ENCODE measurements around the gene SLCO6A1.

SLCO6A1 gene

DNA sequence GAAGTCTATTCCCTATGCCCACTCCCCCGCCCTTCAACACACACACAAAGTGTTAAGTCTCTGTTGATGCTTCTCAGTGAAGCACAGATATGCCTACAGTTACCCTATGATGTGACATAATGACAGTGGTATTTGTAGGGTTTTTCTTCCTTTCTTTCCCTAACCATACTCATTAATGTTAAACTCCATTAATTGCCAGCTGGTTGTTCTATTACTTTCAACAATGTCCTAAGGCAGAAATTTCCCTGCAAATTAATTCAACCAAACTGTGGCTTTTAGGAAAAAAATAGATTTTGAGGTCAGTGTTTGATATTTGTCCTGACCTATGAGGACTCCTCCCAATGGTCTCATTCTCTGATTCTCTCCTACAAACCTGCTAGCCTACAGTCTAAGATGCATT is 38.2 kb upstream of the SLCO6A1 start:
- H3K4me3 ChIP-seq (ENCODE audit: insufficient read depth, low read length, poor library complexity, severe bottlenecking): no peak overlapping the region
- H3K27me3 ChIP-seq (ENCODE audit: low read length): no peaks in the 10 kb centered on the region
- no peak overlapping the region for H3K4me2 ChIP-seq (ENCODE audit: low read depth, low read length, poor library complexity, severe bottlenecking)
- H3K9me3 ChIP-seq (ENCODE audit: insufficient read depth, low read length): no peaks in the 10 kb centered on the region
- H2AFZ ChIP-seq (ENCODE audit: low read depth, low read length, severe bottlenecking): no peak overlapping the region
- no peak overlapping the region for H3K27ac ChIP-seq (ENCODE audit: low read depth, low read length)
- H3K36me3 ChIP-seq (ENCODE audit: low read length): no peaks in the 10 kb centered on the region
- no peaks in the 10 kb centered on the region for H3F3A ChIP-seq (ENCODE audit: insufficient read depth)
- no peaks in the 10 kb centered on the region for H3K9me2 ChIP-seq (replicated peaks; ENCODE audit: insufficient read depth, low read length)
- H4K20me1 ChIP-seq (ENCODE audit: low read depth, low read length): no peaks in the 10 kb centered on the region
- H3K9ac ChIP-seq (ENCODE audit: low read length): no peak overlapping the region
- TF ChIP-seq EZH2phosphoT487 (conservative IDR thresholded peaks at IDR 0.05; ENCODE audit: low read length): no peak
- no peak for TF ChIP-seq CTCF (IDR thresholded peaks at IDR 0.05; ENCODE audit: insufficient read depth, low read length, poor library complexity, severe bottlenecking)
- no peaks in the 10 kb centered on the region for H3K79me2 ChIP-seq (ENCODE audit: insufficient read depth, low read length)

DNA sequence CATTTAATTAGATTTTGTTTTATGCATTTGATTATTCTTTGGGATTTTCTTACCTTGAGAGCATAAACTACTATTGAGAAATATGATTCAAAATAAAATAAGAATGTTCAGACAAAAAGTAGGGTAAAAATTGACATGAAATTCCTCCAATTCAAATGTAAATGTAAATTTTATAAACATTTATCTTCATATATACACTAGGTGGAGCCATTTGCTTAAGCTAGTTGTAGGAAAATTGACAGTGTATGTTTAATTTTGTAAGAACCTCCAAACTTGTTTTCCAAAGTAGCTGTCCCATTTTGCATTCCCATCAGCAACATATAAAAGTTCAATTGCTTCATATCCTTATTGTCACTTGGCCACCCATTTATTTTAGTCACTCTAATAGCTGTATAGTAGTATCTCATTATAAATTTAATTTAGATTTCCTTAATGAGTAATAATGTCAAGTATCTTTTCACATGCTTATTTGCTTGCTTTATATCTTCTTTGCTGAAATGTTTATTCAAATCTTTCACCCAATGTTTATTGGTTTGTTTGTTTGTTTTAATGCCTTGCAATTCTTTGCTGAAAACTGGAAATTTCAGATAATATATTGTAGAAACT is 37.6 kb upstream of the SLCO6A1 start:
- Histone ChIP-seq H3K4me2 (ENCODE audit: low read depth, low read length, poor library complexity, severe bottlenecking) (no peak overlapping the region), H3K9ac (ENCODE audit: low read length) (no peak overlapping the region), H3K27ac (ENCODE audit: low read depth, low read length) (no peak overlapping the region), H4K20me1 (ENCODE audit: low read depth, low read length) (no peaks in the 10 kb centered on the region), H3K27me3 (ENCODE audit: low read length) (no peaks in the 10 kb centered on the region), H3K4me3 (ENCODE audit: insufficient read depth, low read length, poor library complexity, severe bottlenecking) (no peak overlapping the region), H3K36me3 (ENCODE audit: low read length) (no peaks in the 10 kb centered on the region), H3K79me2 (ENCODE audit: insufficient read depth, low read length) (no peaks in the 10 kb centered on the region), H3K9me3 (ENCODE audit: insufficient read depth, low read length) (no peaks in the 10 kb centered on the region), H3F3A (ENCODE audit: insufficient read depth) (no peaks in the 10 kb centered on the region), H2AFZ (ENCODE audit: low read depth, low read length, severe bottlenecking) (no peak overlapping the region), H3K9me2 (replicated peaks; ENCODE audit: insufficient read depth, low read length) (no peaks in the 10 kb centered on the region)
- TF ChIP-seq EZH2phosphoT487 (conservative IDR thresholded peaks at IDR 0.05; ENCODE audit: low read length) (no peak), CTCF (IDR thresholded peaks at IDR 0.05; ENCODE audit: insufficient read depth, low read length, poor library complexity, severe bottlenecking) (no peak)

- Histone ChIP-seq H3K36me3 (ENCODE audit: low read length) (no peaks in the 10 kb centered on the region), H3K9me2 (replicated peaks; ENCODE audit: insufficient read depth, low read length) (no peaks in the 10 kb centered on the region), H2AFZ (ENCODE audit: low read depth, low read length, severe bottlenecking) (no peak overlapping the region), H3K9me3 (ENCODE audit: insufficient read depth, low read length) (no peaks in the 10 kb centered on the region), H3K79me2 (ENCODE audit: insufficient read depth, low read length) (no peaks in the 10 kb centered on the region), H3F3A (ENCODE audit: insufficient read depth) (no peaks in the 10 kb centered on the region), H4K20me1 (ENCODE audit: low read depth, low read length) (no peaks in the 10 kb centered on the region), H3K27me3 (ENCODE audit: low read length) (no peaks in the 10 kb centered on the region), H3K27ac (ENCODE audit: low read depth, low read length) (no peak overlapping the region), H3K4me3 (ENCODE audit: insufficient read depth, low read length, poor library complexity, severe bottlenecking) (no peak overlapping the region), H3K9ac (ENCODE audit: low read length) (no peak overlapping the region), H3K4me2 (ENCODE audit: low read depth, low read length, poor library complexity, severe bottlenecking) (no peak overlapping the region)
- no peak for TF ChIP-seq EZH2phosphoT487 (conservative IDR thresholded peaks at IDR 0.05; ENCODE audit: low read length)
- no peak for TF ChIP-seq CTCF (IDR thresholded peaks at IDR 0.05; ENCODE audit: insufficient read depth, low read length, poor library complexity, severe bottlenecking)
Observed at GRCh38 chr5:102532123-102532522, 33.3 kb upstream of the SLCO6A1 start.

All from SU-DHL-6 (cell line).